Inferior parietal cortex (tissue), 1 donor: ENCODE results near the gene TCF7.

Experiments
- DNase-seq: peaks from one replicate; pipeline ENCODE4 v3.0.0-alpha.2; 2016; ENCODE audit errors: extremely low spot score

The TCF7 gene

DNA sequence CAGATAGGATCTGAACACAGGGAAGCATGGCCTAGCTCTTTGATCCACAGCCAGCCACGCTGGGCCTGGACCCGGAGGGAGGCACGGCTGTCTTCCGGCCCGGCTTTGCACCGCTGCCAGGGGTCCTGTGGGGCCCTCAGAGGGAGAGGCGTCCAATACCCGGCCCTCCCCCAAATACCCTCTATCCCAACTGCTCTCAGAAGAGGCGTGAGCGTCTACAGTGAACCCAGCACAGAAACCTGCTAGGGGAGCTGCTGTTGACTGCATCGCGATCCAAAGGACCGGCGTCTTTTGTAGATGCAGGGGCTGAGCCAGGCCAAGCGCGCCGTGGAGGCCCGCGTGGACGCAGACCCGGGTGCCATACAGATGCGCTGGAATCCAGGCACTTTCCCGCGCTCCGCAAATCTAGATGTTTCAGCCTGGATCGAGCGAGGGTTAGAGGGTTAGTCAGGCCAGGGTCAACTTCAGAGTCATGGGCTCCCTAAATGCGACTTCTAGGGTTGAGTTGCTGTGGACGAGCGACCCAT is 1.1 kb upstream of the TCF7 start:
- DNase-seq: no peak

- DNase-seq: no peak
Measured at GRCh38 chr5:134114886-134115805, 665 bp downstream of the TCF7 start.

DNA sequence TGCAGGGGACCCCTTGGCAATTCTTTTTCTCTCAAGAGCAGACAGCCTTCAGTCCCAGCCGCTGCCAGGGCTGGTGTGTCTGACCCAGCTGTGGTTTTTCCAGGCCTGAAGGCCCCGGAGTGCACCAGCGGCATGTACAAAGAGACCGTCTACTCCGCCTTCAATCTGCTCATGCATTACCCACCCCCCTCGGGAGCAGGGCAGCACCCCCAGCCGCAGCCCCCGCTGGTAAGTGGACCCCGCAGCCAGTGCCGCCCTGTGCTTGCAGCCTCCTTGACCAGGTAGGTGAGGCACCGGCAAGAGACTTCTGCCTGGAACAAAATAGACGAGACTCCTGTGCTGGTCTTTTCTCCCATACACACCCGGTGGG is 1.3 kb downstream of the TCF7 start:
- DNase-seq: no peak

DNA sequence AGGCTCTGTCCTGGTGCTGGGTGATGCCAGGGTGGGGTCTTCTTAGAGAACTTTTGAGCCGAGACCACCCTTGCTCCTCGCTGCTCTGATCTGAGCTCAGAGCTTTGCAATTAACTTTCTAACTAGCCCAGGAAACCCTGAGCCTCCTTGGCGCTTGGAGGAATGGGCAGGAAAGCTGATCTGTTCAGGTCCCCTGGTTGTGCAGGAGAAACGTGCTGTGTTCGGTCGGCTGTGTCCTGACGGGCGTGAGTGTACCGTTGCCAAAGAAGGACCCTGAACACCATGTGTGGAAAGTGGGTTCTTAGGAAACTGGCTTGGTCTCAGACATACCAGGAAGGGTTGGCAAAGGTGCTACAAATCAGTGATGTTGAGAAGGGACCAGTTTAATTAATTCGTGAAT is 1.8 kb downstream of the TCF7 start:
- no peak for DNase-seq

- DNase-seq: no peak
Measured at GRCh38 chr5:134116789-134117761, 2.6 kb downstream of the TCF7 start.

DNA sequence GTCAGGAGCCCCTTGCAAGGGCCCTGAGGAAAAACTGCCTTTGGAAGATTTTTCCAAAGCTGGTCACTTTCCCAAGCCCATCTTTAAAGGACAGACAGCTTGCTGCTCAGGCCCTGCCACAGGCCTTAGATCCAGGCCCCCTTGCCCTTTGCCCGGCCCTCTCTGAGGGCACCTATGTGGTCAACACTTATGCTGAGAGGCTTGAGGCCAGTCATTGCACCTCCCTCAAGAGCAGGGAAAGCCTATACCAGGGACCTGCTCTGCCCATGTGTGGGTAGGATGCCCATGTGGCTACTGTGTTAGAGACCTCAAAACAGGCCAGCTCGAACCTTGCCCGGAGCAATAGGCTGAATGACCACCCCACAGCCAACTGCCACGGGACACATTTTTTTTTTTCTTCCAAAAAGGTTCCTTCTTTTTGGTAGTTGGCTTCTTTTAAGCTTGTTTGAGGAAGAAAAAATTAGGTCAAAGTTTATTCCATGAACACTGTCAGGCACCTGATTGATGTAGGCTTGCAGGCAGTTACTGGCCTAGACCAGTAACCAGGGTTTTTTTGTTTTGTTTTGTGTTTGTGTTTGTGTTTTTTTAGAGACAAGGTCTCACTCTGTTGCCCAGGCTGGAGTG is 3.8 kb downstream of the TCF7 start:
- no peak for DNase-seq

GRCh38 chr5:134119720-134120119 is 5.2 kb downstream of the TCF7 start:
- no peak for DNase-seq

DNA sequence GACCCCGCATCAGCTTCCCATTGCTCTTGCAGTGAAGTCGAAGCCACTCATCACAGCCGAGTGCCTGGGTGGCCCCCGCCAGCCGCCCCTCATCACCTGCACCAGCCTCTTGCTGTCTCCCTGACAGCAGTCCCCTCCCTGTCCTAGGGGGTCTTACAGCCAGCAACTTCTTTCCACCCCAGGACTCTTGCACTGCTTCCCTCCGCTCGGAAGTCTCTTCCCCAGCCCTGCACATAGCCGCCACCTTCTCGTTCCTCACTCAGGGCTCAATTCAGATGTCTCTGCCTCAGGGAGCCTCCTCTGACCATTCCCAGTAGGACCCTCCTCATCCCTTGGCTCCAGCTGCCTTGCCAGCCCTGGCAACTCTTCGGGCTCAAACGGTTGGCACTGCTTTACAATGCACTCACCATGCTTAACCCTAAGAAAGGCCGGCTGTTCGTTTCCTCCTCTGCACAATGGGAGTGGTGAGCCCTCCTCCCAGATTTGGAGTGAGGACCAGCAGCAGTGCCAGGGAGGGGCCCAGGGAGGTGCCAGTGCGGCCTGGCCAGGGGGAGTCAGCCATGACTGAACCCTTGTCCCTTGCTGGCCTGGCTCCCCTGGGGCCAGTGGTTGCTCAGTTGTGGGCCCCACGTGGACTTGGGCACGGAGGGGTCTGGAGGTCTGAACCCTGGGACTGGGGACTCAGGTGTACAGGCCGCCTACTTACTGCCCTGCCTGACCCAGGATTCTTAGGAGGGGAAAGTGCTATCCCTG is 6.1 kb downstream of the TCF7 start:
- DNase-seq: no peak

GRCh38 chr5:134122530-134122929 is 8.0 kb downstream of the TCF7 start:
- DNase-seq: no peak

DNA sequence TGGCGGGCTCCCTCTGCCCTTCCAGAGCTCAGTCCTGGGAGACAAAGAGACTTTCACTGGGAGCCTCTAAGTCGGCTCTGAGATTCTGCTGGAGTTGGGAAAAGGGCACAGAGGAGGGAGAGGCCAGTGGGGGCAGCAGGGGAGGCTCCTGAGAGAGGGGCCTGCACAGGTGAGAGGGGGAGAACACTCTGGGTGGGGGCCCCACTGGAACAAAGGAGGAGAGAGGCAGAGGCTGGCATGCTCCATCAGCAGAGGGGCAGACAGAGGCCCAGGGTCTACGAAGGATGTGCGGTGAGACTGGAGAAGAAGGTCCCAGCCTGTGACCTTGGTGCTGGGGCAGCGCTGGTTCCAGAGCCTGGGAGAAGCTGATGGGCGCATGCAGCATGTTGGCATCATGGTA is 8.9 kb downstream of the TCF7 start:
- DNase-seq: no peak

- no peak for DNase-seq
Measured at GRCh38 chr5:134124289-134125038, 10.0 kb downstream of the TCF7 start.

- DNase-seq: no peak
Measured at GRCh38 chr5:134125039-134126015, 10.8 kb downstream of the TCF7 start.

GRCh38 chr5:134127376-134127861 is 12.9 kb downstream of the TCF7 start:
- no peak for DNase-seq

DNA sequence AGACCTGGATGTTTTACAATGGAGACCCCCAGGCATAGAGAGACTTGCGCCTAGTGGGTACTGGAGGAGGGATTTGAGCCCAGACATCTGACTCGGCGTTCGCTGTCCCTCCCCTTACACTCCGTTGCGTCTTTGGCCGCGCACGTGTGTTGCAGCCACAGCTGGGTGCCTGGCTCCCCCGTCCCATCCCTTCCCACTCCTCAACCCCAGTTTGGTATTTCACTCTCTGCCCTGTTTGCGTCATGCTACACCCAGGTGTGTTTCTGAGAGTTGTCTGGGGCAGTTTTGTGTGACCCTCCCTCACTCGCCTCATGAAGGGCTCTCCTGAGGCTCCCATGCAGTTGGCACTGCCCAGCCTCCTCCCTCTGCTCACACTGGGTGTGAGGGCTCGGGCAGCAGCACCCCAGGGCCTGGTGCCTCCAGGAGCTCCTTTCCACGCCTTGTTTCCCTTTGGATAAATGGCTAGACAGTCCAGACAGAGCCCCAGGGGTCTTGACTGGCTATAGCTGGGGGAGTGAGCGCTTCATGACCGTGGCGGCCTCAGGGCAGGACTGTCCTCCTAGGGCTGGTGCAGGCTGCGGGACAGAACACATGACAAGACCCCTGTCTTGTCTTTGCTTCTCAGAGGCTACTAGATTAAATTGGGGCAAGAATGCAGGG is 13.6 kb downstream of the TCF7 start:
- DNase-seq: no peak

DNA sequence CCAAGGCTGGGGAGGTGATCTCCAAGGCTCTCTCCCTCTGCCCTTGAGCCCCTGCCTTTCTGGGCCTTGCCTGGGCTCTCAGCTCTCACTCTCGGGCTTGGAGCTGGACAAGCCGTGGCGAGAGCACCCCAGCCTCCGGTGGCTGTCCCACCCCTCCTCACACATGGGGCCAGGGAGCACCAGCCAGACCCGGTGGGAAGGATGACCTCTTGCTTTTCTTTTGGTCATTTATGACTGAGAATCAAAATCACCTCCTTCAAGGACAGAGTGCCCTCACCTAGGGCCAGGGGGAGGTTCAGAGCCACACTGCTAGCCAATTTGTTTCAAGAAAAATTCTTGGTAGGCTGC is 14.1 kb downstream of the TCF7 start:
- no peak for DNase-seq

DNA sequence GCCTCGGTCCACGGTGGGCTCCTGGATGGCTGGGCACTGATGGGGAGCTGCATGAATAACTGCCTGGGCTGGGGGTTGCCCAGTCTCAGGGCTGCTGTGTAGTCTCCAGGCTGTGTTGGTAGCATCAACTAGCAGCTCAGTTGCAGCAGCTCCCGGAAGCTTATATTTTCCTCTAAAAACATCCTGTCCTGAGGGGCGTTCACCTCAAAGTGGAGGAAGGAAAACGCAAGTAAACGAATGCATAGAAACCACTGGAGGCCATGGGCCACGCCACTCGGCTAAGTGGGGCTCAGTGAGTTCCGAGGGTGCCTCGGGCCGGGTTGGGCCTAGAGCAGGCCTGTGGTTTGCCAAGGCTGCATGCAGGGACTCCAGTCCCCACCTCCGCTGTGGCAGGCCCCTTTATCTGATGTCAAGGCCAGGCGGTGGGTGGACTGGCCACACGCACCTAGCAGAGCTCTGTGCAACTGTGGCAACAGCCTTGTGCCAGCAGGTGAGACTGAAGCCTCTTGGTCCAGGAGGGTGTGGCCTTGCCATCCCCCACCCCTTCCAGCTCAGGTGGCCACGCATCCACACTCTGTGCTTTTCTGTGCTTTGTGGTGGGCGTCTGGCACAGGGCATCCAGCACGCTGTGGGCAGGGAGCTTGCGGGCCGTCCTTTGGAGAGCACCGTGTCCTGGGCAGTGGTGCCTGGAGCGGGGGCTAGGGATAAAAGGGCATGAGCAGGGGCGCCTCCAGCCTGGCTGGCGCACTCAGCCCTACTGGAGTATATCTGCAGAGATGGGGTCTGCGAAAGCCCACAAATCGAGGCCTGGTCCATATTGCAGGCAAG is 15.1 kb downstream of the TCF7 start:
- DNase-seq: no peak

GRCh38 chr5:134130239-134130945 is 15.9 kb downstream of the TCF7 start:
- DNase-seq: no peak
